ENCODE measurements around the gene CACNA2D2.

CACNA2D2 gene

GRCh38 chr3:50542177-50543034 lies 39.0 kb upstream of the CACNA2D2 start:
- Histone ChIP-seq H3K9ac (ENCODE audit: low read length) (no peak overlapping the region), H3K9me3 (replicated peaks; ENCODE audit: insufficient read depth, low read length) (no peaks in the 10 kb centered on the region), H3K36me3 (replicated peaks; ENCODE audit: insufficient read depth, low read length) (no peaks in the 10 kb centered on the region), H3K4me1 (ENCODE audit: low read length) (no peaks in the 10 kb centered on the region), H4K20me1 (ENCODE audit: insufficient read depth, low read length) (no peaks in the 10 kb centered on the region), H3K27me3 (replicated peaks; ENCODE audit: insufficient read depth, low read length) (peaks cover 62% of the 10 kb centered on the region), H3K4me3 (ENCODE audit: low read length) (no peak overlapping the region), H2AFZ (ENCODE audit: low read length) (no peak overlapping the region), H3K27ac (ENCODE audit: low read length) (no peak overlapping the region), H3K4me2 (ENCODE audit: low read depth, low read length) (no peak overlapping the region), H3F3A (ENCODE audit: insufficient read depth, low read length) (no peaks in the 10 kb centered on the region), H3K9me2 (replicated peaks; ENCODE audit: insufficient read depth, low read length) (no peaks in the 10 kb centered on the region), H3K79me2 (ENCODE audit: low read length) (no peaks in the 10 kb centered on the region)
- DNase-seq, result peak; percentile 28
- TF ChIP-seq EZH2phosphoT487 (IDR thresholded peaks at IDR 0.05; ENCODE audit: low read length) (no peak), CTCF (IDR thresholded peaks at IDR 0.05; ENCODE audit: low read length) (peak; percentile 94), EZH2 (optimal IDR thresholded peaks at IDR 0.05; ENCODE audit: low read depth, low read length) (no peak)

DNA sequence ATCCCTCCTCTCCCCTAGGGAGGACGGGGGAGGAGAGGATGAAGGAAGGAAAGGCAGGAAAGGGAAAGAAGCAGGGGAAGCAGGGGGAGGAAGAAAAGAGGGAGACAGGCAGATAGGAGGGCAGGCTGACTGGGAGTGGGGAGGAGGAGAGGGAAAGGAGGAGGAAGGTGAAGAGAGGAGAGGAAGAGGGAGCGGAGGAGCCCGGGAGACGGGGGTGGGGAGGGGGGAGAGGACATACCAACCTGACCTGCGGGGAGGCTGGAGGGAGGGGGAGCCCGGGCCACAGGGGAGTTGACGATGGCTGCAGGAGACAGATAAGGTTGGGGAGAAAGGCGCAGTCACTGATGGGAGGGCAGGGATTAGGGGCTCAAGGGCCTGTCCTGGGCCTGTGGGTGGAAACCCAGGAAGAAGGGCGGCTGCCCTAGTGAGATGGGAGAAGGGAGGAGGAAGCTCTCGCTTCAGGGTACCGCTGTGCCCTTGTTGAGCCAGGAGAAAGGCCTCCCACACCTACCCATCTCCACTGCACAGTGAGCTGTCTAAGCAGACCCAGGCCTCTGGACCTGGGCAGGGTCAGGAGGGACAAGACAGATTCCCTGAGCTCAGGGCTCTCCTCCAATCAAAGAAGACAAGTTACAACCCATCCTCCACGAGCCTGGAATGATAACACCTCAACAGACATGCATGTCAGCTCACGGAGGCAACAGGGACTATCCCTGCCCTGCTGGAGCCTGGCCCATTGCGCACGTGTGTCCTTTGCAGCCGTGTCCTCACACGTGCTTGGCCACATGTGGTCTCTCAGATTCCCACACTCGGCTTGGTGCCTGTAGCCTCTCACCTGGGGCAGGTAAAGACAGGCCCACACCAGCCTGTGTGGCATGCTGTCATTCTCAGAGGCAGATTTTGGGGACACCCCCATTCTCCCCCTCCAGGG lies 36.2 kb upstream of the CACNA2D2 start:
- H3K27ac ChIP-seq (ENCODE audit: low read length), result no peak overlapping the region
- no peak overlapping the region for H3K4me2 ChIP-seq (ENCODE audit: low read depth, low read length)
- no peak overlapping the region for H3K9ac ChIP-seq (ENCODE audit: low read length)
- H4K20me1 ChIP-seq (ENCODE audit: insufficient read depth, low read length), result no peaks in the 10 kb centered on the region
- H3K4me1 ChIP-seq (ENCODE audit: low read length), result no peaks in the 10 kb centered on the region
- no peaks in the 10 kb centered on the region for H3K36me3 ChIP-seq (replicated peaks; ENCODE audit: insufficient read depth, low read length)
- no peaks in the 10 kb centered on the region for H3K9me3 ChIP-seq (replicated peaks; ENCODE audit: insufficient read depth, low read length)
- no peak for DNase-seq
- TF ChIP-seq EZH2phosphoT487 (IDR thresholded peaks at IDR 0.05; ENCODE audit: low read length), result no peak
- no peak for TF ChIP-seq EZH2 (optimal IDR thresholded peaks at IDR 0.05; ENCODE audit: low read depth, low read length)
- TF ChIP-seq CTCF (IDR thresholded peaks at IDR 0.05; ENCODE audit: low read length), result no peak
- no peaks in the 10 kb centered on the region for H3K79me2 ChIP-seq (ENCODE audit: low read length)
- no peaks in the 10 kb centered on the region for H3F3A ChIP-seq (ENCODE audit: insufficient read depth, low read length)
- H3K4me3 ChIP-seq (ENCODE audit: low read length), result no peak overlapping the region
- peaks cover 70% of the 10 kb centered on the region for H3K27me3 ChIP-seq (replicated peaks; ENCODE audit: insufficient read depth, low read length)
- H2AFZ ChIP-seq (ENCODE audit: low read length), result no peak overlapping the region
- H3K9me2 ChIP-seq (replicated peaks; ENCODE audit: insufficient read depth, low read length), result no peaks in the 10 kb centered on the region

- H3K9me2 ChIP-seq (replicated peaks; ENCODE audit: insufficient read depth, low read length), result no peaks in the 10 kb centered on the region
- no peaks in the 10 kb centered on the region for H4K20me1 ChIP-seq (ENCODE audit: insufficient read depth, low read length)
- no peaks in the 10 kb centered on the region for H3K9me3 ChIP-seq (replicated peaks; ENCODE audit: insufficient read depth, low read length)
- H3K9ac ChIP-seq (ENCODE audit: low read length), result no peak overlapping the region
- H3K4me2 ChIP-seq (ENCODE audit: low read depth, low read length), result no peak overlapping the region
- TF ChIP-seq CTCF (IDR thresholded peaks at IDR 0.05; ENCODE audit: low read length) (no peak), EZH2 (optimal IDR thresholded peaks at IDR 0.05; ENCODE audit: low read depth, low read length) (no peak), EZH2phosphoT487 (IDR thresholded peaks at IDR 0.05; ENCODE audit: low read length) (no peak)
- no peaks in the 10 kb centered on the region for H3K79me2 ChIP-seq (ENCODE audit: low read length)
- no peak overlapping the region for H3K27ac ChIP-seq (ENCODE audit: low read length)
- H3F3A ChIP-seq (ENCODE audit: insufficient read depth, low read length), result no peaks in the 10 kb centered on the region
- DNase-seq, result no peak
- no peaks in the 10 kb centered on the region for H3K4me1 ChIP-seq (ENCODE audit: low read length)
- H3K27me3 ChIP-seq (replicated peaks; ENCODE audit: insufficient read depth, low read length), result peaks cover 77% of the 10 kb centered on the region
- H3K36me3 ChIP-seq (replicated peaks; ENCODE audit: insufficient read depth, low read length), result no peaks in the 10 kb centered on the region
- no peak overlapping the region for H2AFZ ChIP-seq (ENCODE audit: low read length)
- H3K4me3 ChIP-seq (ENCODE audit: low read length), result no peak overlapping the region
These were observed 34.1 kb upstream of the CACNA2D2 start for GRCh38 chr3:50537421-50538129.
